Measurements from ENCODE around the gene KCNN4. TPM values are rescaled to one million over a fixed set of nuclear protein-coding genes. Genes with fewer than 3 reads are reported as not detected.

The KCNN4 gene
- total RNA-seq, 1 experiment from 2014 or later, result 45.9 TPM

- POLR2A ChIA-PET, result interaction anchor here (0.6 to 11.0 kb wide), 12 partner anchors 25 to 260 kb away, joined by 3 to 409 read pairs (median 5); partner anchors contain the start of genes IRGQ, PLAUR, SMG9 and ZNF575
- DNase-seq (ENCODE audit: unreplicated experiment), result peak; percentile 96
- BruUV-seq (replicated peaks), result no TSS peak
- H3K9me3 Mint-ChIP-seq (ENCODE audit: unreplicated experiment), result no peaks in the 10 kb centered on the region
- intact Hi-C loops (cut with micrococcal nuclease), result loop anchor here (5.0 kb wide), 1 partner anchor 187 kb away; the partner anchor contains the start of genes IRGQ and ZNF576
- no peak for TF ChIP-seq CTCF (IDR thresholded peaks at IDR 0.05; ENCODE audit: unreplicated experiment)
- H3K27ac Mint-ChIP-seq (ENCODE audit: low read depth, unreplicated experiment), result peak overlapping the region; percentile 90
- H3K27me3 Mint-ChIP-seq (ENCODE audit: insufficient read depth, unreplicated experiment), result no peaks in the 10 kb centered on the region
- CTCF ChIA-PET, result interaction anchor here (0.6 to 1.5 kb wide), 11 partner anchors 12 to 1629 kb away, joined by 3 to 19 read pairs (median 4); no protein-coding TSS in a partner anchor
- H3K36me3 Mint-ChIP-seq (ENCODE audit: insufficient read depth, unreplicated experiment), result peaks cover 4% of the 10 kb centered on the region
- peaks cover 67% of the 10 kb centered on the region for H3K4me1 Mint-ChIP-seq (ENCODE audit: insufficient read depth, unreplicated experiment)
- H3K4me3 Mint-ChIP-seq (ENCODE audit: unreplicated experiment), result peak overlapping the region; percentile 86
Measured at GRCh38 chr19:43784241-43784980, 3.6 kb upstream of the KCNN4 start.

DNA sequence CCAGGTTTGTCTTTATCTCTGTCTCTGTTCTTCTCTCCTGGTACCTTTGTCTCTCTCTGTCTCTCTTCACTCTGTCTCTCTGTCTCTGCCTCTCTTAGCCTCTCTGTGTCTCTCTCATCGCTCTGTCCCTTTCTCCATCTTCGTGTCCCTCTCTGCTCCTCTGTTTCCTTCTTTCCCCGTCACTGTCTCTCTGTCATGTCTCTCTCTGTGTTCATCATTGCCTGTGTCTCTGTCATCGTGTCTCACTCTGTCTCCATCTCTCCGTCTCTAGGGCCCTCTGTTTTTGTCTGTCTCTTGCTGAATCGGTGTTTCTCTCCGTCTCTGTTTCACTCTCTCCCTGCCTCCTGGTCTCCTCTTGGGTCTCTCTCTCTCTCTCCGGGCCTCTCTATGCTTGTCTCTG is 2.9 kb upstream of the KCNN4 start:
- BruUV-seq (replicated peaks), result no TSS peak
- ChIA-PET POLR2A (interaction anchor here (1.3 to 11.0 kb wide), 2 partner anchors 25 to 115 kb away, joined by 5 to 409 read pairs; partner anchors contain the start of gene SMG9), CTCF (no interaction called here)
- Mint-ChIP-seq H3K4me3 (ENCODE audit: unreplicated experiment) (peak overlapping the region; percentile 86), H3K27ac (ENCODE audit: low read depth, unreplicated experiment) (peak overlapping the region; percentile 94), H3K27me3 (ENCODE audit: insufficient read depth, unreplicated experiment) (no peaks in the 10 kb centered on the region), H3K4me1 (ENCODE audit: insufficient read depth, unreplicated experiment) (peaks cover 69% of the 10 kb centered on the region), H3K9me3 (ENCODE audit: unreplicated experiment) (no peaks in the 10 kb centered on the region), H3K36me3 (ENCODE audit: insufficient read depth, unreplicated experiment) (peaks cover 4% of the 10 kb centered on the region)
- TF ChIP-seq CTCF (IDR thresholded peaks at IDR 0.05; ENCODE audit: unreplicated experiment), result no peak
- intact Hi-C loops (cut with micrococcal nuclease), result loop anchor here (5.0 kb wide), 1 partner anchor 186 kb away; the partner anchor contains the start of genes IRGQ and ZNF576
- no peak for DNase-seq (ENCODE audit: unreplicated experiment)

- intact Hi-C loops (cut with micrococcal nuclease), result loop anchor here (5.0 kb wide), 1 partner anchor 185 kb away; the partner anchor contains the start of genes IRGQ and ZNF576
- H3K4me3 Mint-ChIP-seq (ENCODE audit: unreplicated experiment), result peak overlapping the region; percentile 86
- BruUV-seq (replicated peaks), result no TSS peak
- peak overlapping the region; percentile 94 for H3K27ac Mint-ChIP-seq (ENCODE audit: low read depth, unreplicated experiment)
- ChIA-PET CTCF (interaction anchor here (1.0 kb wide), 1 partner anchor 38 kb away, joined by 5 read pairs; no protein-coding TSS in a partner anchor), POLR2A (interaction anchor here (1.3 to 11.0 kb wide), 2 partner anchors 24 to 114 kb away, joined by 5 to 409 read pairs; partner anchors contain the start of gene SMG9)
- peaks cover 78% of the 10 kb centered on the region for H3K4me1 Mint-ChIP-seq (ENCODE audit: insufficient read depth, unreplicated experiment)
- DNase-seq (ENCODE audit: unreplicated experiment), result peak; percentile 67
- TF ChIP-seq CTCF (IDR thresholded peaks at IDR 0.05; ENCODE audit: unreplicated experiment), result no peak
- peaks cover 4% of the 10 kb centered on the region for H3K36me3 Mint-ChIP-seq (ENCODE audit: insufficient read depth, unreplicated experiment)
- H3K9me3 Mint-ChIP-seq (ENCODE audit: unreplicated experiment), result no peaks in the 10 kb centered on the region
- no peaks in the 10 kb centered on the region for H3K27me3 Mint-ChIP-seq (ENCODE audit: insufficient read depth, unreplicated experiment)
Measured at GRCh38 chr19:43782689-43783231, 2.0 kb upstream of the KCNN4 start.

GRCh38 chr19:43782311-43782660 is 1.5 kb upstream of the KCNN4 start:
- H3K27ac Mint-ChIP-seq (ENCODE audit: low read depth, unreplicated experiment), result peak overlapping the region; percentile 94
- intact Hi-C loops (cut with micrococcal nuclease), result loop anchor here (5.0 kb wide), 1 partner anchor 185 kb away; the partner anchor contains the start of genes IRGQ and ZNF576
- POLR2A ChIA-PET, result interaction anchor here (2.2 to 11.0 kb wide), 2 partner anchors 23 to 113 kb away, joined by 19 to 409 read pairs; partner anchors contain the start of genes PLAUR and SMG9
- no TSS peak for BruUV-seq (replicated peaks)
- CTCF ChIA-PET, result interaction anchor here (1.0 to 5.9 kb wide), 2 partner anchors 15 to 37 kb away, joined by 5 to 71 read pairs; no protein-coding TSS in a partner anchor
- TF ChIP-seq CTCF (IDR thresholded peaks at IDR 0.05; ENCODE audit: unreplicated experiment), result no peak
- H3K4me1 Mint-ChIP-seq (ENCODE audit: insufficient read depth, unreplicated experiment), result peaks cover 82% of the 10 kb centered on the region
- H3K27me3 Mint-ChIP-seq (ENCODE audit: insufficient read depth, unreplicated experiment), result no peaks in the 10 kb centered on the region
- H3K9me3 Mint-ChIP-seq (ENCODE audit: unreplicated experiment), result no peaks in the 10 kb centered on the region
- peaks cover 4% of the 10 kb centered on the region for H3K36me3 Mint-ChIP-seq (ENCODE audit: insufficient read depth, unreplicated experiment)
- peak overlapping the region; percentile 86 for H3K4me3 Mint-ChIP-seq (ENCODE audit: unreplicated experiment)
- no peak for DNase-seq (ENCODE audit: unreplicated experiment)
